DOHH2 (cell line): ENCODE measurements around the gene ART4.
A peak's percentile ranks its signal among the peaks of the same experiment; 100 is the strongest.

ENCODE experiments used
- H3F3A ChIP-seq: fragments of 200-600 bp; sonication (generic), shearing (Covaris generic); 2 replicates; pipeline ENCODE4 v1.6.0; 2016; ENCODE audit warnings: antibody characterized with exemption, mild to moderate bottlenecking; ENCODE audit not compliant: control insufficient read depth, insufficient read depth
- H3K27ac ChIP-seq: fragments of 200-600 bp; sonication (generic); 2 replicates; pipeline ENCODE4 v1.5.1; 2014; ENCODE audit warnings: low read depth, mild to moderate bottlenecking, low read length, moderate library complexity
- H3K27me3 ChIP-seq: fragments of 200-600 bp; sonication (generic); 2 replicates; pipeline ENCODE4 v1.6.1; 2014; ENCODE audit warnings: mild to moderate bottlenecking, low read length, mixed read lengths; ENCODE audit not compliant: control insufficient read depth
- H3K36me3 ChIP-seq: fragments of 200-600 bp; sonication (generic); 2 replicates; pipeline ENCODE4 v1.6.1; 2014; ENCODE audit warnings: mild to moderate bottlenecking, low read length, moderate library complexity, mixed read lengths; ENCODE audit not compliant: control insufficient read depth
- H3K4me1 ChIP-seq: fragments of 200-600 bp; sonication (generic); 2 replicates; pipeline ENCODE4 v1.6.1; 2014; ENCODE audit warnings: mild to moderate bottlenecking, low read length, mixed read lengths; ENCODE audit not compliant: control insufficient read depth
- H3K4me2 ChIP-seq: fragments of 200-600 bp; sonication (generic); 2 replicates; pipeline ENCODE4 v1.6.0; 2014; ENCODE audit warnings: mild to moderate bottlenecking, low read length, moderate library complexity
- H3K4me3 ChIP-seq: fragments of 200-600 bp; sonication (generic); 2 replicates; pipeline ENCODE4 v1.5.1; 2014; ENCODE audit warnings: mild to moderate bottlenecking, low read length, mixed read lengths
- H3K79me2 ChIP-seq: fragments of 200-600 bp; sonication (generic); 2 replicates; pipeline ENCODE4 v1.6.1; 2014; ENCODE audit warnings: mild to moderate bottlenecking, low read length, mixed read lengths; ENCODE audit not compliant: control insufficient read depth
- H3K9me2 ChIP-seq: fragments of 200-600 bp; sonication (generic); replicated peaks from 2 replicates; pipeline ENCODE4 v1.6.1; 2014; ENCODE audit warnings: mild to moderate bottlenecking, low read length, mixed read lengths; ENCODE audit not compliant: control insufficient read depth
- H3K9me3 ChIP-seq: fragments of 200-600 bp; sonication (generic); 2 replicates; pipeline ENCODE4 v1.6.1; 2014; ENCODE audit warnings: antibody characterized with exemption, low read length, mixed read lengths; ENCODE audit not compliant: control insufficient read depth, insufficient read depth
- H4K20me1 ChIP-seq: fragments of 200-600 bp; sonication (generic); 2 replicates; pipeline ENCODE4 v1.6.0; 2014; ENCODE audit warnings: low read depth, mild to moderate bottlenecking, antibody characterized with exemption, low read length, moderate library complexity; ENCODE audit not compliant: control insufficient read depth, insufficient read depth
- CTCF ChIP-seq: fragments of 200-600 bp; sonication (generic); IDR thresholded peaks from one replicate; pipeline ENCODE4 v1.5.1; 2014; ENCODE audit warnings: antibody characterized with exemption, mild to moderate bottlenecking, low read depth, low read length; ENCODE audit not compliant: poor library complexity, severe bottlenecking
- EZH2phosphoT487 ChIP-seq: fragments of 200-600 bp; sonication (generic); IDR thresholded peaks from 2 replicates; pipeline ENCODE4 v1.6.1; 2017; ENCODE audit warnings: borderline replicate concordance, mild to moderate bottlenecking, antibody characterized with exemption, low read length, moderate library complexity, mixed read lengths

ART4 gene

GRCh38 chr12:14886271-14886670 lies 42.9 kb upstream of the ART4 start:
- Histone ChIP-seq H4K20me1 (no peaks in the 10 kb centered on the region), H3K9me3 (no peaks in the 10 kb centered on the region), H3K4me1 (peaks cover 48% of the 10 kb centered on the region), H3F3A (peaks cover 3% of the 10 kb centered on the region; the same call in 1 of the 2 replicates), H3K27me3 (no peaks in the 10 kb centered on the region), H3K4me3 (no peak overlapping the region), H3K9me2 (no peaks in the 10 kb centered on the region), H3K4me2 (no peak overlapping the region), H3K79me2 (no peaks in the 10 kb centered on the region), H3K36me3 (no peaks in the 10 kb centered on the region), H3K27ac (no peak overlapping the region)
- no peak for TF ChIP-seq CTCF
- no peak for TF ChIP-seq EZH2phosphoT487

- no peaks in the 10 kb centered on the region for H3K27me3 ChIP-seq
- TF ChIP-seq EZH2phosphoT487 (no peak), CTCF (no peak)
- peaks cover 3% of the 10 kb centered on the region; the same call in 1 of the 2 replicates for H3F3A ChIP-seq
- H3K4me2 ChIP-seq: peak within 1 kb of the TSS; percentile 73
- no peaks in the 10 kb centered on the region for H4K20me1 ChIP-seq
- H3K4me1 ChIP-seq: peaks cover 52% of the 10 kb centered on the region
- peak within 1 kb of the TSS; percentile 50 for H3K4me3 ChIP-seq
- no peaks in the 10 kb centered on the region for H3K79me2 ChIP-seq
- H3K9me2 ChIP-seq: no peaks in the 10 kb centered on the region
- H3K27ac ChIP-seq: peak within 1 kb of the TSS; percentile 59; the same call in 1 of the 2 replicates
- no peaks in the 10 kb centered on the region for H3K9me3 ChIP-seq
- H3K36me3 ChIP-seq: no peaks in the 10 kb centered on the region
These were observed 42.4 kb upstream of the ART4 start, which contains the start of gene MGP for GRCh38 chr12:14885718-14886221. Gene MGP (minus strand): TSS chr12:14885854. CDS start chr12:14885791, 63 bp downstream.

- Histone ChIP-seq H3K79me2 (no peaks in the 10 kb centered on the region), H3K27me3 (no peaks in the 10 kb centered on the region), H3K9me3 (peaks cover 10% of the 10 kb centered on the region), H4K20me1 (no peaks in the 10 kb centered on the region), H3K27ac (peak overlapping the region; percentile 59), H3F3A (peaks cover 3% of the 10 kb centered on the region; the same call in 1 of the 2 replicates), H3K9me2 (no peaks in the 10 kb centered on the region), H3K4me2 (peak overlapping the region; percentile 73), H3K4me1 (peaks cover 65% of the 10 kb centered on the region), H3K4me3 (peak overlapping the region; percentile 50), H3K36me3 (peaks cover 9% of the 10 kb centered on the region)
- TF ChIP-seq EZH2phosphoT487: no peak
- no peak for TF ChIP-seq CTCF
These were observed 41.1 kb upstream of the ART4 start for GRCh38 chr12:14884458-14884878.
